NCI-H128 (cell line): Measurements from ENCODE around the gene XPO6.

Experiments used
- DNase-seq: peaks from one replicate; lab custom pipeline; 2025; ENCODE audit not compliant: unreplicated experiment; lab: John Stamatoyannopoulos, UW

XPO6 gene

GRCh38 chr16:28112908-28113307 lies 98.9 kb downstream of the XPO6 start:
- DNase-seq, result no peak

- no peak for DNase-seq
Measured at GRCh38 chr16:28110977-28111376, 100.8 kb downstream of the XPO6 start.

GRCh38 chr16:28110479-28110878 lies 101.3 kb downstream of the XPO6 start:
- DNase-seq, result no peak

DNA sequence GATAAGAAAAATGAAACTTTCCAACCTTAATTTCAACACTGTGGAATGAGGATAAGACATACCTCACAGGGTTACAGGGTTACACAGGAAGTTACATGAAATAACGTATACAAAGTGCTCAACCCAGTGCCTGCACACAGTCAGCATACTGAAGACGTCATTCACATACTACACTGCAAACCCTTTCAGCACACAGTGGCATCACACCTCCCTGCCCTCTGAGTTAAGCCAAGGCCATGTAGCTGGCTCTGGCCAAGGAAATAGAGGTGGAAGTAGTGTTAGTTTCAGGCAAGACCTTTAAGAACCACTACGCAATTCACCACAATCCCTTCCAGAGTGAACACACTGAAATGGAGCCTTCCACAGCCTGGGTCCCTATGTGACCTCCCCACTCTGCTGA lies 101.7 kb downstream of the XPO6 start:
- DNase-seq, result no peak

DNA sequence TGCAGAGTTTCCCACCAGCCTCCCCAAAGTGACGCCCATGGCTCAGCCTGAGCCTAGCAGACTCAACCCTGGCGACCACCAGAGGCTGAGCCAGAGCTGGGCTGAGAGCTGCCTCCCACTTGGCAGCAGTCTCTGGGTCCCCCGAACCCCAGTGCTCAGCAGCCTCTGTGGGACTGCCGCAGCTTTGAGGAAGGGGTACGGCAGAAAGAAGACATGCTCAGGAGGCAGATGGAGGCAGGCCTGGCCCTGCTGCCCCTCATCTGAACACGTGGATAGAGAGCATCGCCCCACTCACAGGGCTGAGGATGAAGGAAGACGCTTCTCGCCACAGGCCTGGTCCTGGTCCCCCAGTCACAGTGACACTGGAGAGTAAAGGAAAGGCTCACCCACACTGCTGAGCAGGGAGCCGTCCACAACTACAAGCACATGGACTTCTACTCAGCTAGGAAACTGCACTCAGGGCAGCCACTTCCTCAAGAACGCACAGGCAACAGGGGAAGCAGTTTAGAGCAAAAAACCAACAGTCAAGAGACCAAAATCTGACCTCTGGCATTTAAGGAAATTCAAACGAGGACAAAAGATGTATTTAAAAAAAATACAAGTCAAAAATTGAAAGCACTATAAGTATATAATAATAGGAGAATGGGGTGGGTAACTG lies 103.0 kb downstream of the XPO6 start:
- DNase-seq, result no peak

DNA sequence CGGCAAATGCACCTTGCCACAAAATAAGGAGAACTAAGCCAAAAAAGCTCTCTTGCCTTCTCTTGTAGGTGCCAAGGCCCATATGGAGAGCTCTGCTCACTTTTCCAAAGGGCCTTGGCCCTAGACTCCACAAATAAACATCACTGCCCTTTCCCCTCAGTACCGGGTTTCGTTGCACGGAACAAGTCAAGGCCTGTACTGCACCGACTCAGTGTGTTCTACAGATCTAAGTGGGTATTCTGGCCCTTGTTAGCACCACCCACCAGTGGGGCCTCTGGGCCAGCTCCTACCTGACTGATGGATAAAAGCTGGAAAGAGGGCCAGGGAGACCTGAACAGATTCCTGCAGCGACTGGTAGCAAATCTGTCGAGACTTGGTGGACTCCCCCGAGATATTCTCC lies 104.5 kb downstream of the XPO6 start:
- DNase-seq, result no peak

GRCh38 chr16:28106467-28107215 lies 105.1 kb downstream of the XPO6 start:
- DNase-seq, result no peak

GRCh38 chr16:28105954-28106353 lies 105.8 kb downstream of the XPO6 start:
- no peak for DNase-seq

DNA sequence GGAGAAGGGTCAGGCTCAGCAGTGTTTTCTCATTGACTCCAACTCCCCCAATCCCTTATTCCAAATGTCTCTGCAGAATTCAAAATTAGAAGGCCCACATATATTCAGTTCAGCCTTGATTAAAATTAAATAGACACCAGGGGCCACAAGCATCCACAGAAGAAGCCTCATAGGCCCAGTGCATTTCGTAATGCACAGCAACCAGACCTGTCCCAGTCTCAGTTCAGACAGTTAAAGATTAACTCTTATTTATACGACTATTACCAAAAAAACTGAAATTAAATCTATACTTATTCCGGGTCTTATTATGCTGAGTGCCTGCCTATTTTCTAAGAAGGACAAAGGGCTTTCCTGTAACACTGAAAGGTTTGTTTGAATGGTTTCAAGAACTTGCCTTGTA lies 106.5 kb downstream of the XPO6 start:
- DNase-seq, result no peak

DNA sequence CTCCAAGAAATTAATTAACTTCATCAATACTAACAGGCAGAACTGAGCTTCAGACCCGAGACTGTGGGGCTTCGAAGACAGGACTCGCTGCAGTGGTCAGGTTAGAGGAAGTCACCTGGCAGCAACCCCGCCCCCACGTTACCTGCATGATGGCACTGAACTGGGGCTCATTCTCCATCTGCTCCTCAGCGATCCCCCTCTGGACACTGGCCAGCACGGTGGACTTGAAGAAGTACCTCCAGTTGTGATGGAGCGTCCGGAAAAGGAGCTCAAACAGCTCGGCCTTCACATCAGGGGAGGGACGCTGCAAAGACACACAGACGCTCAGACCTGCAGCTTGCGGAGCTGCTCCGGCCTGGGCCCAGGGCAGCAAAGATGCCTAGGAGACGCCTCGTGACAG lies 107.4 kb downstream of the XPO6 start:
- no peak for DNase-seq

DNA sequence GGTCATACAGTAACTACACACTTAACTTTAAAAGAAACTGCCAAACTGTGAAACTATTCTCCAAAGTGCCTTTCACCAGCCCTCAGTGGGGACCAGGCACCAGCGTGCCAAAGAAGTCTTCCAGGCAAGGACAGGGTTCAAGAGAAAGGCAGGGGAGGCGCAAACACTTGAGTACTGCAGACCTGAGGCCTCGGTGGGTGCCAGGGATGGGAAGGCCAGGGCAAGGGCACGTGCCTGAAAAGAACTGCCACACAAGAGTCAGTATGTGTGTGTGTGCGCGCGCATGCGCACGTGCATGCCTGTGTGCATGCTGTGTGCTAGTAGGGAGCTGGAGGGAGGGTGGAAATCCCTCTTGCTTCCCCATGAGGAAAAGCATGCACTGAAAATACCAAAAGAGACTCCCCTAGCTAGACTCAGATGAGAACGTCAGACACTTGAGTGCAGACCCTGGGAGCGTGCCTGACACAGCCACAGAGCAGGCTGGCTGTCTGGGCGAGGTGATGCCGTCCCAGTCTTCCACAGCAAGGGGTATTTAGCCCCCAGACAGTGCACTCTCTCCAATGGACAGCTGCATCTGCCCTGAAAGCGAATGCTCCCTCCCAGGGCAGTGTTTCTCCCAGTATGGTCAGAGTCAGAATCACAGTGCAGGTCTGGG lies 108.1 kb downstream of the XPO6 start:
- no peak for DNase-seq

GRCh38 chr16:28101533-28101890 lies 110.3 kb downstream of the XPO6 start:
- no peak for DNase-seq

GRCh38 chr16:28100810-28101532 lies 110.8 kb downstream of the XPO6 start:
- DNase-seq, result no peak

DNA sequence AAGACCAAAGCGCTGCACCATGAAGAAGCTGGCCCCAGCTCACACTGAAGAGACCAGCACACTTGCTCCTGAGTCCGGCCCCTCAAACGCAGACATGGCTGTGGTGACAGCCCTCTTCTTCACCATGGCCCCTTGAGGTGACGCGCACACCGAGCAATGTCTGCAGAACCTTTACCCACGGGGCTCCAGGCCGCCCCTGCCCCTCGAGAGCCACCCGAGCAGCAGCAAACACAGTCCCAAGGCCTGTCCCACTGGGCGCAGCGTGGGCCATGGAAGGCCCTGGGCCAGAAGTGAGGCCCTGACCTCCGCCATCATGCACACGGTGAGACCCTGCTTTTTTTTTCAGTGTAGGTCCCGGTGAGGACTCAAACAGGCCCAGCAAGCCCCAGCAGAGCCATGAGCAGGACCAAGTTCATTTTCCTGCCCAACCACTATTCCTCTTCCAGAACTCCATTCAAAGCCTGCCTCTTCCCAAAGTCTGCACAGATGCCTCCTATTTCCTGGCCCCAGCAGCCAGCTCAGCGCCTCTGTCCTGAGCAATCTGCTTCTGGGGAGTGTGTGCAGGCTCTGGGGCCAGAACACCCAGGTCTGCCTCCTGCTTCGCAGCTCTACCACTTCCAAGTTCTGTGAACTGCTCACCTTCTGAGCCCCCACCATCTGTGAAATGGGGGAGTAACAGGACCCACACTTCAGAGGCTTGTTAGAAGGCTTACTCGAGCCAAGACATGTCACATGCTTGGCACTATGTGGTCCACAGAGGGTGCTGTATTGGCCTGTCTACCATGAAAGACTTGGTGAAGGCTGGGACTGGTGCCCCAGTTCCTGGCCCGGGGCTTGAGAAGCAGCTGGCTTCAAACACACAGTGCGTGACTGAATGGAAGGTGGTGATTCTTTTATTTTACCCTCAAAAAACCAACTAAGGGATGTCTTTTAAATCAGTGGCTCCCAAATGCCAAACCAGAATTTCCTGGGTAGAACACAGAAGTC lies 112.5 kb downstream of the XPO6 start:
- DNase-seq, result no peak

- DNase-seq, result no peak
Measured at GRCh38 chr16:28098171-28098958, 113.4 kb downstream of the XPO6 start.

DNA sequence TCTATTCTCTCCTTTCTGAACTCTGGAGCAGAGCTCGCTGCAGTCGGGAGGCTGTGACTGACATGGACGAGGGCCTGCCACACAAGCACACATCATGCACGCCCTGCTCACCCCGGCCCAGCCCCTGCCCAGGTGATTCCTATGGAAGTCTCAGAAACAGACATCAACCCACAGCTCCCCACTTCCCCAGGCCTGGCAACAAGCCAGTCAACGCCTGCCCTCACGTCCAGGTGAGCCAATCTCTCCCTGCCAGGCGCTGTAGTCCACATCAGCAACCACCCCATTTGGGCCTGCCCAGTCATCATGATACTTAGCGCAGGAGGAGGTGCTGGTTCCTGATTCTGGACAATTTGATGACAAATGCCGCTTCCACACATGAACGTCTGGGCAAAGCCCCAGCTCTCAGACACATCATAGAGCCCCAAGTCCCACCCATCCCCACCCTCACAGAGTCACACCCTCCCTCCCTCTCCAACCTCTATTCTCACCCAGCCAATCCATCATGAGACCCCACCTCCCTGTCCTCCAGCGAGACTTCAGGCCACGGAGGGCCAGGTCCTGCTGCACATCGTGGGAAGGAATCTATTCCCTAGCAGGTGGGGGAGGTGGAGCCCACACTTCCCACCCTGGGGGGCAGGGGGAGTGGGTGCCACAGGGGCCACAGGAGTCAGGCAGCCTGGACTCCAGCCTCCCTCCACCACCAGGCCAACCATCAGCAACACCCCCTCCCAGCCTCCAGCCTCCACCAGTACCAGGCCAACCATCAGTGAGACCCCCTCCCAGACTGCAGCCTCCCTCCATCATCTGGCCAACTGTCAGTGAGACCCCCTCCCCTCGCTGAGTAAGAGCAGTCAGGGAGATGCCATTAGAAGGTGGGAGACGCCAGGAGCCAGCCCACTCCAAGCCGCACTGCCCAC lies 114.5 kb downstream of the XPO6 start:
- no peak for DNase-seq

DNA sequence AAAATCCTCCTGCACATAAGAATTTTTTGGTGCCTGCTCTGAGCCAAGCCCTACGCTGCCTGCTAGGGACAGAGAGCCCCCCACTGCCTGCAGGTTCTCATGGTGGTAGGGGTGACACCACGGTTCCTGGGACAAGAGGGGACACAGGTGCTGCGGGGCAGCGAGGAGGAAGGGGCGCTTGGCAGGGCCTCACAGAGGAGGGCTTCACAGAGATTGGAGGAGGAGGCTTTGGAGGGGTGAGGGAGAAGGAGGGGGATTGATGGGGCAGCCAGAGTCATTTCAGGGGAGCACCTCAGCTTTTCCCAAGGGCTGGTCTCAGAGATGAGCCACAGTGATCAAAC lies 118.4 kb downstream of the XPO6 start:
- DNase-seq, result no peak

- DNase-seq, result no peak
Measured at GRCh38 chr16:28092721-28093384, 118.9 kb downstream of the XPO6 start.
